ENCODE results near the gene HES5.

The HES5 gene

GRCh38 chr1:2546515-2547209 lies 16.6 kb upstream of the HES5 start:
- DNase-seq (peak; percentile 86), ATAC-seq (peak; percentile 53)

DNA sequence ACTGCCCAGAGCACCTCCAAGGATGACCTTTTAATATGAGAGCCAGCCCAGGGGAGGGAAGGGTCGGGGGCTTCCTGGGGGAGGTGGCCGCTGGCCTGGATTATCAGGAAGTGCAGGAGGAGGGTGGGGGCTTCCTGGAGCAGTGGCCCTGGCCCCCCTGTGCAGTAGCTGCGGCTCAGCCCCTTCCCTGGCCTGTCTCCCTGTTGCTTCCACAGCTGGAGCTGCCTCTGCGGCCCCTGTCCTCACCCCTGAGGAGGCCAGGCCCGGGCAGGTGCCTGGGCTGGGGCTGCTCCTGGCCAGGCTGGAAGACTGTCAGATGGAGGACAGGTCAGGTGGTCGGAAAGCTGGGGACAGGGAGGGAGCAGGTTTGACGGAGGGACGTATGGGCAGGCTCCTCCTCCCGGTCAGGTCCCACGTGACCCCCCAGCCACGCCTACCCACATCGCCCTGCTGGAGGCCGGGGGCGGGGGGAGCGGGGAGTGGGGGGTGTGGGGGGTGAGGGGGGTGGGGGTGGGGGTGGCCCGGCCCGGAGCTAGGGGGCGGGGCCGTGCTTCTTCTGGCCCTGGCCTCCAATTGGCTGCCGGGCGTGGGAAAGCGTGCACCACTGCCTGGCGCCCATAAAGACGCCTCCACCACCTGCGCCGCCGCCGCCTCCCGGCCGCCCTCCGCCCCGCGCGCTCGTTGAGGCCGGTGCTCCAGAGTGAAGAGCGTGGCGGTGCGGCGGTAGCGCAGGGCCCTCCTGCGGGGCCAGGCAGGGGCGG lies 15.9 kb upstream of the HES5 start:
- peak; percentile 90 for DNase-seq
- ATAC-seq, result peak; percentile 39

- no peak for ATAC-seq
- DNase-seq, result no peak
Observed at GRCh38 chr1:2544875-2545640, 15.0 kb upstream of the HES5 start.

GRCh38 chr1:2544093-2544874 lies 14.2 kb upstream of the HES5 start:
- ATAC-seq (no peak), DNase-seq (no peak)

GRCh38 chr1:2543543-2544092 lies 13.6 kb upstream of the HES5 start:
- ATAC-seq, result no peak
- no peak for DNase-seq

DNA sequence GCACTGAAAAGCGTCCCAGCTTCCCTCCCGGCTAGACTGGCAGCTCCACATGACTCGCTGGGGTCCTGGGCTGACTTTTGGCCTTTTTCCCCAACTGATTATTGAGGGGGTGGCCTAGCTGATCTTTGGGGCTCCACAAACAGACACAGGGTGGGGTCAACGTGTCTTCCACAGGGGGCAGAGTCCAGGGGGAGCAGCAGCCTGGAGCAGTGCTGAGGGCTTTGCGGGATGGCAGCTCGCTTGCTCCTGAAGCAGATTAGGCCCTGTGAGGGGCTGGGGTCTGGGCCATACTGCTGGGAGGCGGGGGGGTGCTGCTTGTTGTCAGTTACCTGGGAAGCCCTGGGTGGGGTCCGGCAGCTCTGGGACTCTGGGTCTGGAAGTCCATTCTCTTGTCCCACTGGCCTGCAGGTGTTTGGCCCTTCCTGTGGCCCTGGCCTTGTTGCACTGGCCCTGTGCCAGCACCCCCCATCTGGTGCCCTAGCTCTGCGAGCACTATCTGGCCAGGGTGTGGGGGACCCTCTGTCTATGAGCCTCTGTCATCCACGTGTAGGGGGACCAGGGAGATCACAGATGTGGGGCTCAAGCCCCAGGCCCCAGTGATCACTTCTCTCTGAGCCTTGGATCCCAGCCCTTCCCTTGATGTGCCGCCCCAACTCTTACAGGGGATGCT lies 12.3 kb upstream of the HES5 start:
- ATAC-seq (no peak), DNase-seq (no peak)

GRCh38 chr1:2541619-2542245 lies 11.7 kb upstream of the HES5 start:
- ATAC-seq (no peak), DNase-seq (no peak)

DNA sequence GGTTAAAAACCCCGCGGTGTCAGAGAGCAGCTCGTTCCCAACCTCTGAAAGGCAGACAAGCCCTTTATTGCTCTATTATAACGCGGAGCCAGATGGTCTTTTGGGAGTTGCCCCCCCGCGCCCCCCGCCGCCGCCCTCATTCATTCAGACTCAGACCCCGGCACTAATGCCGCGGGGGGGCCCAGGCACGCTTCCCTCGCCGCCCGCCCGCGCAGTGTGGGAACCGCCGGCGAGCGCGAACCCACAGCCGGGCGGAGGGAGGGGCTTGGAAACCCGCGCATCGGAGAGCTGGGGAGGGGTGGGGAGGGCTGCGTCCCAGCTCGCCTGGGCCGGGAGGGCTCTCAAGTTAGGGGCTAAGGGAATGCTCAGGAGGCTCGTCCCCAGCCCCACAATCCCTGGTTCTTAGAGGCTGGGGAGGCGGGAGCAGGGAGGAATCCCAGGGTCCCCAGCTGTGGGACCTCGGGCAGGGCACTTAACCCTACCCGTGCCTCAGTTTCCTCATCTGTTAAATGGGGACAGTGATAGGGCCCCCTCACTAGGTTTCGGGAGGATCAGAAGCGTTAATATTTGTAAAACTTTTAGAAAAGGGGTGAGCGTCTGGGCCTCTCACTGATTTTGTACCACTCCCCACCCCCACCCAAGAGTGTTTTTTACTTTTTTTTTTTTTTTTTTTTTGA lies 10.9 kb upstream of the HES5 start:
- no peak for DNase-seq
- ATAC-seq, result no peak

DNA sequence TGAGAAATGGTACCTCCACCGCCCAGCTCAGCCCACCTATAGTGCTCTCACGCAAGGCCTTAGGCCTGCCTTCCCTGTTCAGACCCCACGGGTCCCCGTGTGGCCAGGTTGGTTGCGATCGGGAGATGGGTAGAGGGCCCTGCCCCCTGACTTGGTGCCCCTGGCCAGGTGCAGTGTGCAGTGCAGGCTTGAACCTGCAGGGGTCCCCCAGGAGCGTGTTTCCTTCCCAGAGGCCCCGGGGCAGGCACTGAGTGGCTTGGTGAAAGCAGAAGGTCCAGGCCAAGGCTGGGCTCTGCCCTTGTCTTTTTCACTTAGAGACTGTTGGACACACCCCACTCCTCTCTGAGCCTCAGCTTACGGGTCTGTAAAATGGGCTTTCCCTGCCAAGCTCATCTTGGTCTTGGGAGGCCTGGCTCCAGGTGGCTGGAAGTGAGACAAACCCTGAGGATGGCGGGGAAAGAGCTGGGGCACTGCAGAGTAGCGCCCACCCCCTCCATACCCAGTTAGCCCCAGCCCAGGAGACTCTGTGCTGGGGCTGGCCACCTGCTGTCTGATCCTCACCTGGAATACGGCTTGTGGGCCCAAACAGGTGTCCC lies 9.3 kb upstream of the HES5 start:
- DNase-seq, result peak; percentile 59
- ATAC-seq, result peak; percentile 15

- ATAC-seq, result no peak
Observed at GRCh38 chr1:2538872-2539271, 8.8 kb upstream of the HES5 start.

DNA sequence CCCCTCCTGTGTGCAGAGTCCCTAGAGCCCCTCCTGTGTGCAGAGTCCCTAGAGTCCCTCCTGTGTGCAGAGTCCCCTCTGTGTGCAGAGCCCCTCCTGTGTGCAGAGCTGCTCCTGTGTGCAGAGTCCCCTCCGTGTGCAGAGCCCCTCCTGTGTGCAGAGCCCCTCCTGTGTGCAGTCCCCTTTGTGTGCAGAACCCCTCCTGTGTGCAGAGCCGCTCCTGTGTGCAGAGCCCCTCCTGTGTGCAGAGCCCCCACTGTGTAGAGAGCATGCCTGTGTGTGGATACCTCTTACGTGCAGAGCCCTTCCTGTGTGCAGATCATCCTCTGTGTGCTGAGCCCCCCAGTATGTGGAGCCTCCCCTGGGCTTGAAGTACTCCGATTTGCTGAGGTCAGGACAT lies 8.3 kb upstream of the HES5 start:
- ATAC-seq (no peak), DNase-seq (no peak)

More at GRCh38 chr1:2538872-2539271, 8.8 kb upstream of the HES5 start:
- no peak for DNase-seq

GRCh38 chr1:2537784-2538115 lies 7.7 kb upstream of the HES5 start:
- no peak for DNase-seq
- ATAC-seq, result no peak

GRCh38 chr1:2535981-2536380 lies 5.9 kb upstream of the HES5 start:
- DNase-seq, result no peak
- no peak for ATAC-seq

GRCh38 chr1:2535455-2535854 lies 5.4 kb upstream of the HES5 start:
- ATAC-seq (no peak), DNase-seq (no peak)

GRCh38 chr1:2534687-2535441 lies 4.8 kb upstream of the HES5 start:
- DNase-seq, result no peak

DNA sequence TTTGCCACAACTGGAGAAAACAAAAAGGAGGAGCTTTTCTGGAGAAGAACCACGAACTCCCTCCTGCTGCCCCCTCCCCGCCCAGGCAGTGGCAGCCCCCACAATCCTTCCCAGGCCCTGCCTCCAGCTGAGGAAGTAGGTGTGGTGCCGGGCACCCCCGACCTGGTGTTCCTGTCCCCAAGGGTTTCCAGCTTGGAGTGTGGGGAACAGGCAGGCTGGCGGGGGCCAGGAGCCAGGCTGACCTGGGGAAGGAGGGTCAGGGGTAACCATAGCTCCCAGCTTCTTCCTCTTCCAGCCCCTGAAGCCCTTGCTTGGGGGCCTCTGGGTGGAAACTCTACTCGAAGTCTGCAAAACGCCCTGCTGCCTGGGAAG lies 4.2 kb upstream of the HES5 start:
- ATAC-seq (no peak), DNase-seq (no peak)

More at GRCh38 chr1:2534687-2535441, 4.8 kb upstream of the HES5 start:
- no peak for ATAC-seq

DNA sequence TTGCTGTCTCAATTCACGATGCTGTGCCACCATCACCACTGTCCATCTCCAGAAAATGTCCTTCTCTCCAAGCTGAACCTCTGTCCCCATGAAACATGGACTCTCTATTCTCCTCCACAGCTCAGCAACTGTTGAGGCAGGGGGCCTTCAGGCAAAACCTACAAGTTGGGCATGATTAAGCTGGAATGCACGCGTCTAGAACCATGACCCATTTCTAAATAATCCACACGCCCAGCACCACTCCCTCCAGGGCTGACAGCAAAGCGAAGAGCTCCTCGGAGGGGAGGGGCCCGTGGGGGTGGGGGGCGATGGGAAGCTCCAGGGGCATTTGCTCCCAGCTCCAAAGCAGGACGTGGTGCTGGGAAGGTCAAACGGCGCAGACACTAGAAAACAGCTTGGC lies 3.3 kb upstream of the HES5 start:
- ATAC-seq (no peak), DNase-seq (no peak)

GRCh38 chr1:2532485-2533160 lies 2.6 kb upstream of the HES5 start:
- no peak for DNase-seq
- ATAC-seq, result no peak

Data from stimulated activated naive CD8-positive, alpha-beta T cell treated with anti-CD3 and anti-CD28 coated beads, Interleukin-15, Interleukin-2, amounts not matched to agents 100 U/mL and 50 U/mL, for 24 hours (primary cell).